ENCODE data around the gene CD248.
"Not testable (repeated sequence)": the region's sequence is repeated elsewhere in the genome, so short reads cannot be mapped to it uniquely, and the experiment has no call there.

Gene CD248

GRCh38 chr11:66277064-66277463, 39.8 kb downstream of the CD248 start:
- H3K4me1 ChIP-seq (ENCODE audit: control insufficient read depth, insufficient read depth, low read length, poor library complexity, severe bottlenecking), result peaks cover 30% of the 10 kb centered on the region
- 96 to 100% methylated on average over 1 to 4 of the region's 4 CpGs for WGBS, 2 experiments (ENCODE audit: insufficient coverage in 2 of 2)
- H3K36me3 ChIP-seq (ENCODE audit: control insufficient read depth, insufficient read depth, low read length), result peaks cover 41% of the 10 kb centered on the region
- H3K4me3 ChIP-seq (ENCODE audit: extremely low read depth, insufficient read depth, low read length, poor library complexity, severe bottlenecking); H3K27ac ChIP-seq (ENCODE audit: low read depth, low read length, severe bottlenecking); H3K9me3 ChIP-seq (ENCODE audit: control insufficient read depth, low read length): not testable (repeated sequence)

DNA sequence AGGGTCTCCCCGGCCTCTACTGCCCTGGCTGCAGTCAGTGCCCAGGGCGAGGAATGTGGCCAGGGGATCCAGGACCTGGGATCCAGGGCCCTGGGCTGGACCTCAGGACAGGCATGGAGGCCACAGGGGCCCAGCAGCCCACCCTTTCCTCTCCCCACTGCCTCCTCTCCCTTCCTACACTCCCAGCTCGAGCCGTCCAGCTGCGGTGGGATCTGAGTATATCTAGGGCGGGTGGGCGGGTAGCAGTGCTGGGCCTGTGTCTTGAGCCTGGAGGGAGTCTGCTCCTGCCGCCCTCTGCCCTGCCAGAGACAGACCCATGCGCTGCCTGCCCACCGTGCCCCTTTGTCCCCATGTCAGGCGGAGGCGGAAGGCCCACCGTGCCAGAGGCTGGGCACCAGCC, 40.2 kb downstream of the CD248 start:
- not testable (repeated sequence) for H3K27ac ChIP-seq (ENCODE audit: low read depth, low read length, severe bottlenecking); H3K9me3 ChIP-seq (ENCODE audit: control insufficient read depth, low read length); H3K4me3 ChIP-seq (ENCODE audit: extremely low read depth, insufficient read depth, low read length, poor library complexity, severe bottlenecking)
- Histone ChIP-seq H3K4me1 (ENCODE audit: control insufficient read depth, insufficient read depth, low read length, poor library complexity, severe bottlenecking) (peaks cover 26% of the 10 kb centered on the region), H3K36me3 (ENCODE audit: control insufficient read depth, insufficient read depth, low read length) (peaks cover 46% of the 10 kb centered on the region)
- WGBS, 2 experiments (ENCODE audit: insufficient coverage in 2 of 2), result 92 to 94% methylated on average over 8 of the region's 13 CpGs

DNA sequence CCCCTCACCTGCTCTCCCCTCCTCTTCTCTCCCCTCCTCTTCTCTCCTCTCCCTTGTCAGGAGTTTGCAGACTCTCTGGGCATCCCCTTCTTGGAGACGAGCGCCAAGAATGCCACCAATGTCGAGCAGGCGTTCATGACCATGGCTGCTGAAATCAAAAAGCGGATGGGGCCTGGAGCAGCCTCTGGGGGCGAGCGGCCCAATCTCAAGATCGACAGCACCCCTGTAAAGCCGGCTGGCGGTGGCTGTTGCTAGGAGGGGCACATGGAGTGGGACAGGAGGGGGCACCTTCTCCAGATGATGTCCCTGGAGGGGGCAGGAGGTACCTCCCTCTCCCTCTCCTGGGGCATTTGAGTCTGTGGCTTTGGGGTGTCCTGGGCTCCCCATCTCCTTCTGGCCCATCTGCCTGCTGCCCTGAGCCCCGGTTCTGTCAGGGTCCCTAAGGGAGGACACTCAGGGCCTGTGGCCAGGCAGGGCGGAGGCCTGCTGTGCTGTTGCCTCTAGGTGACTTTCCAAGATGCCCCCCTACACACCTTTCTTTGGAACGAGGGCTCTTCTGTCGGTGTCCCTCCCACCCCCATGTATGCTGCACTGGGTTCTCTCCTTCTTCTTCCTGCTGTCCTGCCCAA, 40.7 kb downstream of the CD248 start:
- H3K36me3 ChIP-seq (ENCODE audit: control insufficient read depth, insufficient read depth, low read length), result peaks cover 50% of the 10 kb centered on the region
- no peaks in the 10 kb centered on the region for H3K9me3 ChIP-seq (ENCODE audit: control insufficient read depth, low read length)
- H3K4me3 ChIP-seq (ENCODE audit: extremely low read depth, insufficient read depth, low read length, poor library complexity, severe bottlenecking), result no peak overlapping the region
- WGBS, 2 experiments (ENCODE audit: insufficient coverage in 2 of 2), result 99 to 100% methylated on average over 8 to 11 of the region's 14 CpGs
- H3K27ac ChIP-seq (ENCODE audit: low read depth, low read length, severe bottlenecking), result no peak overlapping the region
- peaks cover 21% of the 10 kb centered on the region for H3K4me1 ChIP-seq (ENCODE audit: control insufficient read depth, insufficient read depth, low read length, poor library complexity, severe bottlenecking)

DNA sequence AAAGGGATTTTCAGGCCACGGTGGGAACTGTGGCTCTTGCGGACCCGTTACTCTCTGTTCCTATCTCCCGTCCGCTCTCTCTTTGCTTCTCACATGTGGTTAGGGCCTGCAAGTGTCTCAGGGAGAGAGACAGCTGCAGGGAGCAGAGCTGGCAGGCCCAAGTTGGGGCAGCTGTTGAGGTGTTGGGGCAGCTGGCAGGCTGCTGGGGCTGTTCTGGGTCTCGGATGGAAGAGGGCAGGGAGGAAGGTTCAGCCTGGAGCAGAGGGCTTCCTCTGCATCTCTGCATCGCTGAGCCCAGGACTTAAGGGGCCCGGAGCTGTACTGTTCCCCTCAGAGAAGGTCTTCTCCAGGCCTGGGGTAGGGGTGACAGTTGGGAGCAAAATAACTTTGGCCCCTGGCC, 41.4 kb downstream of the CD248 start:
- no peak overlapping the region for H3K4me3 ChIP-seq (ENCODE audit: extremely low read depth, insufficient read depth, low read length, poor library complexity, severe bottlenecking)
- H3K36me3 ChIP-seq (ENCODE audit: control insufficient read depth, insufficient read depth, low read length), result peaks cover 51% of the 10 kb centered on the region
- H3K27ac ChIP-seq (ENCODE audit: low read depth, low read length, severe bottlenecking), result no peak overlapping the region
- no peaks in the 10 kb centered on the region for H3K9me3 ChIP-seq (ENCODE audit: control insufficient read depth, low read length)
- 96 to 98% methylated on average over 6 to 7 of the region's 8 CpGs for WGBS, 2 experiments (ENCODE audit: insufficient coverage in 2 of 2)
- peaks cover 14% of the 10 kb centered on the region for H3K4me1 ChIP-seq (ENCODE audit: control insufficient read depth, insufficient read depth, low read length, poor library complexity, severe bottlenecking)

DNA sequence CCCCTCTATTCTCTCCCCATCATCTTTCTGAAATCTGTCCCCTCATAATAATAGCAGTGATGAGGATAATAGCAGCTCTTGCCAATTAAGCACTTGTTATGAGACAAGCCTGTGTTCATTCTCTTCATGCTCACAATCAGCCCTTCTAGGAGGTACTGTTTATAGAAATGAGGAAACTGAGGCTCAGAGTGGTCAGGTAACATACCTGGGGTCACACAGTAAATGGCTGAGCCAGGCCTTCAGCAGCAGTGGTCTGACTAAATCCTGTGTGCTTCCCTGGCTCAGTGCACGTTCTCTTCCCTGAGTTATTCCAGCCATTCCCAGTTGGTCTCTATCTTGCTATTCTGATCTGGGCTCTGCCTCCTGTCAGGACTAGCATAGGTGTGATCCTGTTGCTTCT, 42.6 kb downstream of the CD248 start:
- H3K4me1 ChIP-seq (ENCODE audit: control insufficient read depth, insufficient read depth, low read length, poor library complexity, severe bottlenecking), result peaks cover 7% of the 10 kb centered on the region
- peaks cover 53% of the 10 kb centered on the region for H3K36me3 ChIP-seq (ENCODE audit: control insufficient read depth, insufficient read depth, low read length)
- H3K27ac ChIP-seq (ENCODE audit: low read depth, low read length, severe bottlenecking), result no peak overlapping the region
- no peak overlapping the region for H3K4me3 ChIP-seq (ENCODE audit: extremely low read depth, insufficient read depth, low read length, poor library complexity, severe bottlenecking)
- H3K9me3 ChIP-seq (ENCODE audit: control insufficient read depth, low read length), result no peaks in the 10 kb centered on the region
- WGBS, 2 experiments (ENCODE audit: insufficient coverage in 2 of 2), result 100% methylated on average over 1 of the region's 1 CpG

DNA sequence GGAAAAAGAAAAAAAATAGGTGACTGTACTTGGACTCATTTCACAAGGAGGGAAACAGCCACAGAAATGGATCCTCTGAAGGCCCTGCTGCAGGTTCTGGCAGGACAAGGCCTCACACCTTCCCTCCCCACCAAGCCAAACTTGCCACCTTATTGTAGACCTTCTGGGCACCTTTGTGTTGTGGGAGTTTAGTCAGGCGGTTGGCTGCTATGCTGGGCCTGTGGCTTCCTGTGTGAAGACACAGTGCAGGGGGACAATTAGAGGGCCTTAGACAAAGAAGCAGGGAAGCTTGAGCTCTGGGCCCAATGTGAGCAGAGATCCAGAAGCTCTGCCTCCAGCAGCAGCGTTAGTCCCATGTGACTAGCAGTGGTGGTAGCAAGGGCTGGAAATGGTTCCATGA, 44.2 kb downstream of the CD248 start:
- Histone ChIP-seq H3K4me1 (ENCODE audit: control insufficient read depth, insufficient read depth, low read length, poor library complexity, severe bottlenecking) (peaks cover 3% of the 10 kb centered on the region), H3K4me3 (ENCODE audit: extremely low read depth, insufficient read depth, low read length, poor library complexity, severe bottlenecking) (no peak overlapping the region), H3K9me3 (ENCODE audit: control insufficient read depth, low read length) (no peaks in the 10 kb centered on the region), H3K27ac (ENCODE audit: low read depth, low read length, severe bottlenecking) (no peak overlapping the region), H3K36me3 (ENCODE audit: control insufficient read depth, insufficient read depth, low read length) (peaks cover 53% of the 10 kb centered on the region)
- WGBS, 2 experiments (ENCODE audit: insufficient coverage in 2 of 2), result 100% methylated on average over 2 of the region's 2 CpGs

GRCh38 chr11:66271816-66272215, 45.0 kb downstream of the CD248 start:
- Histone ChIP-seq H3K27ac (ENCODE audit: low read depth, low read length, severe bottlenecking) (no peak overlapping the region), H3K36me3 (ENCODE audit: control insufficient read depth, insufficient read depth, low read length) (peaks cover 53% of the 10 kb centered on the region), H3K4me1 (ENCODE audit: control insufficient read depth, insufficient read depth, low read length, poor library complexity, severe bottlenecking) (peaks cover 3% of the 10 kb centered on the region), H3K9me3 (ENCODE audit: control insufficient read depth, low read length) (no peaks in the 10 kb centered on the region), H3K4me3 (ENCODE audit: extremely low read depth, insufficient read depth, low read length, poor library complexity, severe bottlenecking) (no peak overlapping the region)
- 88 to 97% methylated on average over 4 to 5 of the region's 7 CpGs for WGBS, 2 experiments (ENCODE audit: insufficient coverage in 2 of 2)

DNA sequence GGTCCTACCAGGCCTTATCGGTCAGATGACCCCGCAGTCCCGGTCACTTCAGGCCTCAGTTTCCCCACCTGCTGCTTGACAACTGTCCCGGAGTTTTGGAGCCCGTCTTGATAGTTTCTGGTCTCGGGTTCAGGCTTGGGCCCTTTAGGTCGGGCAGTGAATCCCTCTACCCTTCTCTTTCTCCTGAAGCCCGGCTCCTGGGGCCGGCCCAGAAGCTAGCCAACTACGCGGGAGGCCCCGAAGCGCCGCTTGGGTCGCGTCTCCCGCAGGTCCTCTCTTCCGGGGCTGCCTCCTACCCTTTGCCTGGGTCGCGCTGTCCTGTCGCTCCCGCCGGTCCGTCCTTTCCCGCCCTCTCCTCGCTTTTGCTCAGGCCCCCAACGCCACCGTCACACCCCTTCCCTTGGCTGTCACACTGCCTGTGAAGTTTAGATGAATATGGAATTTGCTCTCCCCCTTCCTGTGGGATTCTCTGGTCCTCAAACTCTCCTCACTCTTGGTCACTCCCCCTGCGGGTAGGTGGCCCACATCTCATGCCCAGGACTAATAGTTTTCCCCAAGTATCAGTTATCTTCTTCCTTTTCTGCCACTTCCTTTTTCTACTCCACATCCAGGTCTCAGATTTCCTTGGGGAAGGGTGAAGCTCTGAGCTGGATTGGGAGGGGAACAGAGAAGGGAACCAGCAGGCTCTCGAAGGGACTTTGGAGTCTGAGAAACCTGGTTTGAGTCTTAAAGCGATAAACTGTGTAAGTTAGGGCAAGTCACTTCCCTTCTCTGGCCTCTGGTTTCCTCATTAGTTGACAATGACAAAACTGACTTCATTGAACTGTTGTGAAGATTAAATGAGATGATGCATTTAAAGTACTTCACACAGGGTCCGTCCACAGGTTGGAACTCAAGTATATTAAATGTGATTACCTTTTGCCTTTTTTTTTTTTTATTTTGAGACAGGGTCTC, 47.6 kb downstream of the CD248 start:
- H3K36me3 ChIP-seq (ENCODE audit: control insufficient read depth, insufficient read depth, low read length), result peaks cover 45% of the 10 kb centered on the region
- no peaks in the 10 kb centered on the region for H3K9me3 ChIP-seq (ENCODE audit: control insufficient read depth, low read length)
- H3K4me3 ChIP-seq (ENCODE audit: extremely low read depth, insufficient read depth, low read length, poor library complexity, severe bottlenecking), result peak overlapping the region; percentile 87
- 4 to 5% methylated on average over 26 of the region's 32 CpGs for WGBS, 2 experiments (ENCODE audit: insufficient coverage in 2 of 2)
- peak overlapping the region; percentile 91 for H3K27ac ChIP-seq (ENCODE audit: low read depth, low read length, severe bottlenecking)
- peaks cover 3% of the 10 kb centered on the region for H3K4me1 ChIP-seq (ENCODE audit: control insufficient read depth, insufficient read depth, low read length, poor library complexity, severe bottlenecking)

DNA sequence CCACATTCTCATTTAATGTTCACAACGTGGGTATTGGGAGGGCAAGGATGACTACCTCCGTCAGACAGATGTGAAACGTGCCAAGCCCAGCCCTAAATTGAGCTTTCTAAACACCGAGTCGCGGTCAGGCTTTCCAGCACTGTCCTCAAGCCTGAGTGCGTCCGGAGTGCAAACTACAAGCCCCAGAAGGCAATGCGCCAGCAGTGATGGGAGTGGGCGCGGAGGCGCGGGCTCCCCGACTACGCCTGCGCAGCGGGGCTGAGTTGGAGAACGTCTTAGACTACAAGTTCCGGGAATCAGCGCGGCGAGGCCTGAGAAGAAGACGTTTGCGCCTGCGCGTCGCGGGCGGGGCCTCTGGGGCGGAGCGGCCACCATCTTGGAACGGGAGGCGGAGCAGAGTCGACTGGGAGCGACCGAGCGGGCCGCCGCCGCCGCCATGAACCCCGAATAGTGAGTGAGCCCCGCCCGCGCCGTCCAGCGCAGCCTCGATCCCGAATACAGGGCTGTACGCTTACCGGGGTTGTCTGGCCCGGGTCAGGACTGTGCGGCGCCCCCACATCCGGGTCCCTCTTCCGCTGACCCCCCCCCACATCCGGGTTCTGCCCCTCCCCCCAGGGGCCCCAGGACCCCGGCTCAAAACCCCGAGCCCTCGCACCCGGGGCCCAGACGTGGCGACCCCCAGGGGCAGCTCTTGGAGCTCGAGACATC, 48.4 kb downstream of the CD248 start, which contains the start of gene RAB1B:
Gene RAB1B, plus strand, starts transcription at position 396 of the 708 bp plus-strand sequence. Its CDS starts 41 bp downstream, at position 437.
- peaks cover 45% of the 10 kb centered on the region for H3K36me3 ChIP-seq (ENCODE audit: control insufficient read depth, insufficient read depth, low read length)
- no peaks in the 10 kb centered on the region for H3K9me3 ChIP-seq (ENCODE audit: control insufficient read depth, low read length)
- H3K4me1 ChIP-seq (ENCODE audit: control insufficient read depth, insufficient read depth, low read length, poor library complexity, severe bottlenecking), result peaks cover 3% of the 10 kb centered on the region
- WGBS, 2 experiments (ENCODE audit: insufficient coverage in 2 of 2), result 0% methylated on average over 48 to 56 of the region's 64 CpGs
- H3K27ac ChIP-seq (ENCODE audit: low read depth, low read length, severe bottlenecking), result peak within 1 kb of the TSS; percentile 91
- H3K4me3 ChIP-seq (ENCODE audit: extremely low read depth, insufficient read depth, low read length, poor library complexity, severe bottlenecking), result peak within 1 kb of the TSS; percentile 87

DNA sequence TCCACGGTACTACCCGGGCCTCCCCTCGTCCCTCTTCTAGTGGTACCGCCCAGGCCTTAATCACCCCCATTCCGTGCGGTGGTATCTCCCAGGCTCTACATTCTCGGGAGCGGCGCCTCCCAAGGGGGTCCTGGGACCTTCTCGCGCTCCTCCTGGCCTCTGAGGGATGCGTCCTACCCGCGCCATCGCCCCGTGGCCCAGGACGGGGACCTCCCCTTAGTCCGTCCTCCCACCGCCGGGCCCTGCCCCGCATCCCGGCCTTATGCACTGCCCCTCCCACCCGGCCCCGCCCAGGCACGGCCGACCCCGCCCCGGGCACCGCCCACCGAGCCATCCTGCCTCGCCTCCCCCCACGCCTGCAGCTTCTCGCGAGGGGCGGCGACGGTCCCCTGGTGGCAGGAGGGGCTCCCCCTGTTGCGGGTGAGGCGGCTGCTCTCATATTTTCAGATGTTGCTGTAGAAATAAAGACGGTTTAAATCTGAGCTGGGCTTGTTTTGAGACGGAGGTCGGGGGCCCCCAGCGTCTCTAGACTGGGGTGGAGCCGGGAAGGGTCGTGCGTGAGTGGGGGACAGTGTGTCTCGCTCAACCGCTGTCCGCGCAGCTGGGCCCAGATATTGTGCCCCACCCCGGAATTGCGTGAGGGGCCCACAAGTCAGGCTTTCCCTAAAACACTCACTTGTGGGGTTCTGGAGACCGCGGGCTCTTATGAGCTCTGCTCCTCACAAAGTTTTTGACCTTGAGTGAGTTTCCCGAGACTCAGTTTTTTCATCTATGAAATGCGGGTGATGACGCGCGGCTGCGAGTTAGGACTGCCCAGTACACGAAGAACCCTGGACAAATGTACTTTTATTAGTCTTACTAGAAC, 49.2 kb downstream of the CD248 start:
- WGBS, 2 experiments (ENCODE audit: insufficient coverage in 2 of 2), result 1% methylated on average over 32 to 48 of the region's 61 CpGs
- H3K9me3 ChIP-seq (ENCODE audit: control insufficient read depth, low read length), result no peaks in the 10 kb centered on the region
- peak overlapping the region; percentile 91 for H3K27ac ChIP-seq (ENCODE audit: low read depth, low read length, severe bottlenecking)
- H3K4me1 ChIP-seq (ENCODE audit: control insufficient read depth, insufficient read depth, low read length, poor library complexity, severe bottlenecking), result peaks cover 3% of the 10 kb centered on the region
- peaks cover 45% of the 10 kb centered on the region for H3K36me3 ChIP-seq (ENCODE audit: control insufficient read depth, insufficient read depth, low read length)
- peak overlapping the region; percentile 87 for H3K4me3 ChIP-seq (ENCODE audit: extremely low read depth, insufficient read depth, low read length, poor library complexity, severe bottlenecking)
